ENCODE results near the gene CCDC28A. TPM values are rescaled to one million over a fixed set of nuclear protein-coding genes. Genes with fewer than 3 reads are reported as not detected.

Gene CCDC28A
- total RNA-seq, 1 donor from 2014 or later: 30.2 TPM

- H3K4me3 Mint-ChIP-seq: no peak overlapping the region
- peak overlapping the region; percentile 83 for H3K4me2 ChIP-seq
- H3K9me3 Mint-ChIP-seq: no peaks in the 10 kb centered on the region
Measured at GRCh38 chr6:138796771-138797170, 23.2 kb downstream of the CCDC28A start.

DNA sequence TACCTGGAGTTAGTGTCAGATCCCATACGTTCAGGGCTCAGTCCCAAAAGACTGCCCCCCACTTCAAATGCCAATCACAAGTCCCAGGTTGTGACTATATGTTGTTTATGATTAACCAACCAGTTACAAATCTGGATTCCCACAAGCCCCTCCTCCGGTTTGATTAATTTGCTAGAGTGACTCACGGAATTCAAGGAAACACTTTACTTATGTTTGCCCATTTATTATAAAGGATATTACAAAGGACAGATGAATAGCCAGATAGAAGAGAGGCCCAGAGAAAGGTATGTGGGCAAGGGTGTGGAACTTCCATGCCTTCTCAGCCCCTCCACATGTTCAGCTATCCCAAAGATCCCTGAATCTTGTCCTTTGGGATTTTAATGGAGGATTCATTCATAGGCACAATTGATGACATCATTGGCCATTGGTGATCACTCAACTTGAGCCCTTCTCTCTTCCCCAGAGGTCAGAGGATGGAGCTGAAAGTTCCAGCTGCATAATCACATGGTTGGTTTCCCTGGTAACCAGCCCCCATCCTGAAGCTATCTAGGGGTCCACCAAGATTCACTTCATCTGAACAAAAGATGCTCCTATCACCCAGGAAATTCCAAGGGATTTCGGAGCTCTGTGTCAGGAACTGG, 24.4 kb downstream of the CCDC28A start:
- H4K20me1 ChIP-seq (ENCODE audit: low read depth): no peaks in the 10 kb centered on the region
- Mint-ChIP-seq H3K9me3 (no peaks in the 10 kb centered on the region), H3K4me1 (peaks cover 13% of the 10 kb centered on the region), H3K4me3 (no peak overlapping the region), H3K36me3 (no peaks in the 10 kb centered on the region), H3K27ac (no peak overlapping the region), H3K27me3 (ENCODE audit: insufficient read depth, low read depth) (peaks cover 3% of the 10 kb centered on the region)
- H3F3A ChIP-seq (ENCODE audit: low read depth): peaks cover 7% of the 10 kb centered on the region
- no peak for DNase-seq (ENCODE audit: low spot score)
- H3K9me3 ChIP-seq (ENCODE audit: low read depth): no peaks in the 10 kb centered on the region
- no peak overlapping the region for H3K4me3 ChIP-seq
- H3K36me3 ChIP-seq: no peaks in the 10 kb centered on the region
- no peak overlapping the region for H2AFZ ChIP-seq (replicated peaks)
- H3K27me3 ChIP-seq: peaks cover 24% of the 10 kb centered on the region
- H3K9ac ChIP-seq: no peak overlapping the region
- no peak for TF ChIP-seq EZH2phosphoT487 (IDR thresholded peaks at IDR 0.05)
- TF ChIP-seq EZH2 (IDR thresholded peaks at IDR 0.05): no peak
- TF ChIP-seq, protein P1, sequence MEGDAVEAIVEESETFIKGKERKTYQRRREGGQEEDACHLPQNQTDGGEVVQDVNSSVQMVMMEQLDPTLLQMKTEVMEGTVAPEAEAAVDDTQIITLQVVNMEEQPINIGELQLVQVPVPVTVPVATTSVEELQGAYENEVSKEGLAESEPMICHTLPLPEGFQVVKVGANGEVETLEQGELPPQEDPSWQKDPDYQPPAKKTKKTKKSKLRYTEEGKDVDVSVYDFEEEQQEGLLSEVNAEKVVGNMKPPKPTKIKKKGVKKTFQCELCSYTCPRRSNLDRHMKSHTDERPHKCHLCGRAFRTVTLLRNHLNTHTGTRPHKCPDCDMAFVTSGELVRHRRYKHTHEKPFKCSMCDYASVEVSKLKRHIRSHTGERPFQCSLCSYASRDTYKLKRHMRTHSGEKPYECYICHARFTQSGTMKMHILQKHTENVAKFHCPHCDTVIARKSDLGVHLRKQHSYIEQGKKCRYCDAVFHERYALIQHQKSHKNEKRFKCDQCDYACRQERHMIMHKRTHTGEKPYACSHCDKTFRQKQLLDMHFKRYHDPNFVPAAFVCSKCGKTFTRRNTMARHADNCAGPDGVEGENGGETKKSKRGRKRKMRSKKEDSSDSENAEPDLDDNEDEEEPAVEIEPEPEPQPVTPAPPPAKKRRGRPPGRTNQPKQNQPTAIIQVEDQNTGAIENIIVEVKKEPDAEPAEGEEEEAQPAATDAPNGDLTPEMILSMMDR (IDR thresholded peaks at IDR 0.05): no peak
- no peak overlapping the region for H3K27ac ChIP-seq
- H3K4me2 ChIP-seq: no peak overlapping the region
- H3K79me2 ChIP-seq (ENCODE audit: low read depth): no peaks in the 10 kb centered on the region
- peaks cover 12% of the 10 kb centered on the region for H3K4me1 ChIP-seq

More at GRCh38 chr6:138796771-138797170, 23.2 kb downstream of the CCDC28A start:
- Histone ChIP-seq H3K27me3 (peaks cover 24% of the 10 kb centered on the region), H3K9ac (no peak overlapping the region), H3K79me2 (ENCODE audit: low read depth) (no peaks in the 10 kb centered on the region), H3K9me3 (ENCODE audit: low read depth) (no peaks in the 10 kb centered on the region), H3F3A (ENCODE audit: low read depth) (peaks cover 7% of the 10 kb centered on the region), H3K4me1 (peaks cover 12% of the 10 kb centered on the region), H3K36me3 (no peaks in the 10 kb centered on the region), H4K20me1 (ENCODE audit: low read depth) (no peaks in the 10 kb centered on the region), H2AFZ (replicated peaks) (no peak overlapping the region), H3K4me3 (no peak overlapping the region), H3K27ac (no peak overlapping the region)
- H3K36me3 Mint-ChIP-seq: no peaks in the 10 kb centered on the region
- H3K27ac Mint-ChIP-seq: no peak overlapping the region
- H3K27me3 Mint-ChIP-seq (ENCODE audit: insufficient read depth, low read depth): peaks cover 3% of the 10 kb centered on the region
- TF ChIP-seq EZH2phosphoT487 (IDR thresholded peaks at IDR 0.05): no peak
- no peak for TF ChIP-seq EZH2 (IDR thresholded peaks at IDR 0.05)
- TF ChIP-seq, protein P1 (IDR thresholded peaks at IDR 0.05): no peak
- DNase-seq (ENCODE audit: low spot score): no peak
- peaks cover 13% of the 10 kb centered on the region for H3K4me1 Mint-ChIP-seq

DNA sequence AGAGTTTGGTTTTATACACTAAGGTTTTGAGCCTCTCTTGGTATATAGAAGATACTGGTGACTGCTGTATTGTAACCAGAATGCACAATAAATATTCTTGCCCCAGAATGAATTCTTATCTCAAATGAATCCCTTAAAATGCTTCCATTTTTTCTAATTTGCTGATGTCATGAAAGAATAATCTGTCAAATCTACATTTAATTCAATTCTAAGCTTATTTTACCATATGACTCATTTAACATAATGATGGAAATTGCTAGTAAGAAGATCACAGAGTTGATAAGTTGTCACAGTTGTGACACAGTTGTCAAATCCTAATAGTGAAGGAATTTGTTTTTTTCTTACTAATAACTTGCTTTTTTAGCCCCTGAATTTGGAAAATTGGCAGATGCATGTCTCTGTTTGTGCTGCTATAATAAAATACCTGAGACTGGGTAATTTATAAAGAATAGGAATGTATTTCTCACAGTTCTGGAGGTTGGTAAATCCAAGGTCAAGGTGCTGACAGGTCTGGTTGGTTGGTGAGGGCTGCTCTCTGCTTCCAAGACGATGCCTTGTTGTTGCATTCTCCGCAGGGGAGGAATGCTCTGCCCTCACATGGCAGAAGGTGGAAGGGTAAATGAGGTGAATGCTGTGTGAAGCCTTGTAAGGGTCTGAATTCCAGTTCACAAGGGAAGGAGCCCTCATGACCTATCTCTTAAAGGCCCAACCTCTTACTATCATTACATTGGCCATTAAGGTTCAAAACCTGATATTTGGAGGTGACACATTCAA, 27.0 kb downstream of the CCDC28A start:
- TF ChIP-seq EZH2phosphoT487 (IDR thresholded peaks at IDR 0.05): no peak
- TF ChIP-seq, protein P1 (IDR thresholded peaks at IDR 0.05): peak; percentile 21
- Histone ChIP-seq H3K9ac (no peak overlapping the region), H3K4me2 (no peak overlapping the region), H3K79me2 (ENCODE audit: low read depth) (no peaks in the 10 kb centered on the region), H3F3A (ENCODE audit: low read depth) (no peaks in the 10 kb centered on the region), H3K4me1 (peaks cover 7% of the 10 kb centered on the region), H3K27ac (no peak overlapping the region), H2AFZ (replicated peaks) (no peak overlapping the region), H4K20me1 (ENCODE audit: low read depth) (no peaks in the 10 kb centered on the region), H3K36me3 (no peaks in the 10 kb centered on the region), H3K4me3 (no peak overlapping the region), H3K27me3 (peaks cover 16% of the 10 kb centered on the region), H3K9me3 (ENCODE audit: low read depth) (no peaks in the 10 kb centered on the region)
- H3K27ac Mint-ChIP-seq: no peak overlapping the region
- H3K9me3 Mint-ChIP-seq: no peaks in the 10 kb centered on the region
- no peak for DNase-seq (ENCODE audit: low spot score)
- H3K36me3 Mint-ChIP-seq: no peaks in the 10 kb centered on the region
- peaks cover 3% of the 10 kb centered on the region for H3K27me3 Mint-ChIP-seq (ENCODE audit: insufficient read depth, low read depth)
- peaks cover 13% of the 10 kb centered on the region for H3K4me1 Mint-ChIP-seq
- no peak overlapping the region for H3K4me3 Mint-ChIP-seq
